Measurements from ENCODE around the gene LIME1. TPM values are rescaled to one million over a fixed set of nuclear protein-coding genes. Genes with fewer than 3 reads are reported as not detected.

The LIME1 gene
- total and polyA plus RNA-seq, 10 of the 15 experiments (the other 5 are each of a cell fraction or from before 2014, with no cell fraction given): 0.35 to 154 (median 49.9) TPM

DNA sequence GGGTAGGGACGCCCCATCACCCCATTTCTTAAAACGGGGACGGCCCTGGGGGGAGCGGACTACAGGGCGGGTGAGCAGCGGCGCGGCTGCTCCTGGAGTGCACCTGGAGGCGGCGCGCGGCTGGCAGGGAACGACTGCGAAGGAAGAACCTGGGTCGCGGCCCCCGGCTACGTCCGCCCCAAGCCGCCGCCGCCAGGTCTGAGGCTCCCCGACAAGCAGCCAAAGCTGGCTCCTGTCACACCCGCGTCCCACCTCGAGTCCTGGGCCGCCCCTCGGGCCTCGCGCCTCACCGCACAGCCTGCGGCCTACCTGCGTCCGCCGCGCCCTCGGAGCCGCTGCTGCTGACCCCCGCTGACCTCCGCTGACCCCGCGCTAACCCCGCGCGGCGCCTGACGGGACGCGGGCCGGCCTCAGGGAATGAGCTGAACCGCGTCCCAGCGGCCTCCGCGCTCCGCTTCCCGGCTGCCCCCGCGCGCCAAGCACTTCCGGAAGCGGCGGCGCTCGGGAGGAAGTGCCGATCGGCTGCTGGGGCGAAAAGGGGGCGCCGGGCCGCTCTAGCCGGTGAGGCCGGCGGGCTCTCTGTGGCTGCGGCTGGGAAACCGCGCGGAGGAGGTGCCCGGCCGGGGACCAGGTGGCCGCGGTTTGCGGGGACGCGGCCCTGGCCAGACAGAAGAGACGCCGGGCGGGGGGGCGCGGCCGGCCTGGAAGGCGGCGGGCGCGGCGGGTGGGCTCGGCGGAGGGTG is 28.7 kb upstream of the LIME1 start, which contains the start of the genes ARFRP1 and ZGPAT (continued):
- TF ChIP-seq, protein P1, sequence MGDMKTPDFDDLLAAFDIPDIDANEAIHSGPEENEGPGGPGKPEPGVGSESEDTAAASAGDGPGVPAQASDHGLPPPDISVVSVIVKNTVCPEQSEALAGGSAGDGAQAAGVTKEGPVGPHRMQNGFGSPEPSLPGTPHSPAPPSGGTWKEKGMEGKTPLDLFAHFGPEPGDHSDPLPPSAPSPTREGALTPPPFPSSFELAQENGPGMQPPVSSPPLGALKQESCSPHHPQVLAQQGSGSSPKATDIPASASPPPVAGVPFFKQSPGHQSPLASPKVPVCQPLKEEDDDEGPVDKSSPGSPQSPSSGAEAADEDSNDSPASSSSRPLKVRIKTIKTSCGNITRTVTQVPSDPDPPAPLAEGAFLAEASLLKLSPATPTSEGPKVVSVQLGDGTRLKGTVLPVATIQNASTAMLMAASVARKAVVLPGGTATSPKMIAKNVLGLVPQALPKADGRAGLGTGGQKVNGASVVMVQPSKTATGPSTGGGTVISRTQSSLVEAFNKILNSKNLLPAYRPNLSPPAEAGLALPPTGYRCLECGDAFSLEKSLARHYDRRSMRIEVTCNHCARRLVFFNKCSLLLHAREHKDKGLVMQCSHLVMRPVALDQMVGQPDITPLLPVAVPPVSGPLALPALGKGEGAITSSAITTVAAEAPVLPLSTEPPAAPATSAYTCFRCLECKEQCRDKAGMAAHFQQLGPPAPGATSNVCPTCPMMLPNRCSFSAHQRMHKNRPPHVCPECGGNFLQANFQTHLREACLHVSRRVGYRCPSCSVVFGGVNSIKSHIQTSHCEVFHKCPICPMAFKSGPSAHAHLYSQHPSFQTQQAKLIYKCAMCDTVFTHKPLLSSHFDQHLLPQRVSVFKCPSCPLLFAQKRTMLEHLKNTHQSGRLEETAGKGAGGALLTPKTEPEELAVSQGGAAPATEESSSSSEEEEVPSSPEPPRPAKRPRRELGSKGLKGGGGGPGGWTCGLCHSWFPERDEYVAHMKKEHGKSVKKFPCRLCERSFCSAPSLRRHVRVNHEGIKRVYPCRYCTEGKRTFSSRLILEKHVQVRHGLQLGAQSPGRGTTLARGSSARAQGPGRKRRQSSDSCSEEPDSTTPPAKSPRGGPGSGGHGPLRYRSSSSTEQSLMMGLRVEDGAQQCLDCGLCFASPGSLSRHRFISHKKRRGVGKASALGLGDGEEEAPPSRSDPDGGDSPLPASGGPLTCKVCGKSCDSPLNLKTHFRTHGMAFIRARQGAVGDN (IDR thresholded peaks at IDR 0.05): peak; percentile 99
- TF ChIP-seq WRNIP1 (IDR thresholded peaks at IDR 0.05; ENCODE audit: borderline replicate concordance, low read depth, low read length) (no peak), NFYA (IDR thresholded peaks at IDR 0.05; ENCODE audit: borderline replicate concordance, low read depth, low read length) (no peak), BACH1 (IDR thresholded peaks at IDR 0.05; ENCODE audit: borderline replicate concordance) (peak; percentile 61; the same call in 1 of the 2 replicates), EP300 (IDR thresholded peaks at IDR 0.05; ENCODE audit: borderline replicate concordance in 1 of 2, control insufficient read depth in 1 of 2, low read depth in 2 of 2, low read length in 2 of 2) (no peak), SREBF1 (IDR thresholded peaks at IDR 0.05; ENCODE audit: low read length) (peak; percentile 87), RAD21 (IDR thresholded peaks at IDR 0.05; ENCODE audit: insufficient read depth, low read depth, low read length) (0 out of 2 replicates have a peak, but pooled peaks have one; percentile 19), SRF (IDR thresholded peaks at IDR 0.05; ENCODE audit: low read depth in 2 of 2, low read length in 2 of 2) (peak in 1 of 2 experiments; percentile 25; a peak in 1 of 4 replicates), ZSCAN29 (IDR thresholded peaks at IDR 0.05) (0 out of 2 replicates have a peak, but pooled peaks have one; percentile 19), ZNF274 (IDR thresholded peaks at IDR 0.05; ENCODE audit: insufficient read depth, insufficient read length) (no peak), KLF5 (IDR thresholded peaks at IDR 0.05; ENCODE audit: partially characterized antibody) (no peak), BCL11A (IDR thresholded peaks at IDR 0.05; ENCODE audit: low read depth, low read length) (0 out of 2 replicates have a peak, but pooled peaks have one; percentile 35), HCFC1 (IDR thresholded peaks at IDR 0.05; ENCODE audit: low read length) (peak; percentile 76), TCF3 (IDR thresholded peaks at IDR 0.05; ENCODE audit: borderline replicate concordance, insufficient read depth, low read depth, low read length) (peak; percentile 38; the same call in 1 of the 2 replicates), KDM1A (IDR thresholded peaks at IDR 0.05; ENCODE audit: borderline replicate concordance) (no peak), MYC (IDR thresholded peaks at IDR 0.05; ENCODE audit: insufficient read depth, insufficient read length, insufficient replicate concordance, low read length, severe bottlenecking) (peak; percentile 69)
- TF ChIP-seq, protein P2, sequence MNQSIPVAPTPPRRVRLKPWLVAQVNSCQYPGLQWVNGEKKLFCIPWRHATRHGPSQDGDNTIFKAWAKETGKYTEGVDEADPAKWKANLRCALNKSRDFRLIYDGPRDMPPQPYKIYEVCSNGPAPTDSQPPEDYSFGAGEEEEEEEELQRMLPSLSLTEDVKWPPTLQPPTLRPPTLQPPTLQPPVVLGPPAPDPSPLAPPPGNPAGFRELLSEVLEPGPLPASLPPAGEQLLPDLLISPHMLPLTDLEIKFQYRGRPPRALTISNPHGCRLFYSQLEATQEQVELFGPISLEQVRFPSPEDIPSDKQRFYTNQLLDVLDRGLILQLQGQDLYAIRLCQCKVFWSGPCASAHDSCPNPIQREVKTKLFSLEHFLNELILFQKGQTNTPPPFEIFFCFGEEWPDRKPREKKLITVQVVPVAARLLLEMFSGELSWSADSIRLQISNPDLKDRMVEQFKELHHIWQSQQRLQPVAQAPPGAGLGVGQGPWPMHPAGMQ (IDR thresholded peaks at IDR 0.05; ENCODE audit: borderline replicate concordance): no peak
- TF ChIP-seq, protein P3, sequence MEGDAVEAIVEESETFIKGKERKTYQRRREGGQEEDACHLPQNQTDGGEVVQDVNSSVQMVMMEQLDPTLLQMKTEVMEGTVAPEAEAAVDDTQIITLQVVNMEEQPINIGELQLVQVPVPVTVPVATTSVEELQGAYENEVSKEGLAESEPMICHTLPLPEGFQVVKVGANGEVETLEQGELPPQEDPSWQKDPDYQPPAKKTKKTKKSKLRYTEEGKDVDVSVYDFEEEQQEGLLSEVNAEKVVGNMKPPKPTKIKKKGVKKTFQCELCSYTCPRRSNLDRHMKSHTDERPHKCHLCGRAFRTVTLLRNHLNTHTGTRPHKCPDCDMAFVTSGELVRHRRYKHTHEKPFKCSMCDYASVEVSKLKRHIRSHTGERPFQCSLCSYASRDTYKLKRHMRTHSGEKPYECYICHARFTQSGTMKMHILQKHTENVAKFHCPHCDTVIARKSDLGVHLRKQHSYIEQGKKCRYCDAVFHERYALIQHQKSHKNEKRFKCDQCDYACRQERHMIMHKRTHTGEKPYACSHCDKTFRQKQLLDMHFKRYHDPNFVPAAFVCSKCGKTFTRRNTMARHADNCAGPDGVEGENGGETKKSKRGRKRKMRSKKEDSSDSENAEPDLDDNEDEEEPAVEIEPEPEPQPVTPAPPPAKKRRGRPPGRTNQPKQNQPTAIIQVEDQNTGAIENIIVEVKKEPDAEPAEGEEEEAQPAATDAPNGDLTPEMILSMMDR (IDR thresholded peaks at IDR 0.05 in 2 of 3, conservative IDR thresholded peaks at IDR 0.05 in 1 of 3; ENCODE audit: control insufficient read depth in 2 of 3, extremely low read depth in 1 of 3, insufficient read depth in 1 of 3, low read depth in 3 of 3, low read length in 3 of 3): peak in 1 of 3 experiments; percentile 2; a peak in 1 of 6 replicates
- TF ChIP-seq, protein P4, sequence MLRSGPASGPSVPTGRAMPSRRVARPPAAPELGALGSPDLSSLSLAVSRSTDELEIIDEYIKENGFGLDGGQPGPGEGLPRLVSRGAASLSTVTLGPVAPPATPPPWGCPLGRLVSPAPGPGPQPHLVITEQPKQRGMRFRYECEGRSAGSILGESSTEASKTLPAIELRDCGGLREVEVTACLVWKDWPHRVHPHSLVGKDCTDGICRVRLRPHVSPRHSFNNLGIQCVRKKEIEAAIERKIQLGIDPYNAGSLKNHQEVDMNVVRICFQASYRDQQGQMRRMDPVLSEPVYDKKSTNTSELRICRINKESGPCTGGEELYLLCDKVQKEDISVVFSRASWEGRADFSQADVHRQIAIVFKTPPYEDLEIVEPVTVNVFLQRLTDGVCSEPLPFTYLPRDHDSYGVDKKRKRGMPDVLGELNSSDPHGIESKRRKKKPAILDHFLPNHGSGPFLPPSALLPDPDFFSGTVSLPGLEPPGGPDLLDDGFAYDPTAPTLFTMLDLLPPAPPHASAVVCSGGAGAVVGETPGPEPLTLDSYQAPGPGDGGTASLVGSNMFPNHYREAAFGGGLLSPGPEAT (IDR thresholded peaks at IDR 0.05; ENCODE audit: low read depth): no peak

Measured in GM12878 (cell line).